ENCODE results near the gene PBRM1.

Gene PBRM1

GRCh38 chr3:52574056-52574965 is 111.4 kb downstream of the PBRM1 start:
- no peak for DNase-seq (ENCODE audit: low read depth)

DNA sequence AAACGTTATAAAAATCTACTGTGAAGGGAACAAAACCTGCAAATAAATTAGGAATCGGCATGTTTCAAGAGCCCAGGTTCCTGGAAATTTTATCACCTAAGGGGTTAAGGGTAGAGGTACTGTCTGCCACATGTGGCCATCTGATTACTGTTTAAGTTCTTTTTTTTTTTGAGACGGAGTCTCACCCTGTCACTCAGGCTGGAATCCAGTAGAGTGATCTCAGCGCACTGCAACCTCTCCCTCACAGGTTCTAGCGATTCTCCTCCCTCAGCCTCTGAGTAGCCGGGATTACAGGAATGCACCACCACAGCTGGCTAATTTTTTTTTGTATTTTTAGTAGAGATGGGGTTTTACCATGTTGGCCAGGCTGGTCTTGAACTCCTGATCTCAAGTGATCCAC is 113.5 kb downstream of the PBRM1 start:
- DNase-seq (ENCODE audit: low read depth) = no peak

DNA sequence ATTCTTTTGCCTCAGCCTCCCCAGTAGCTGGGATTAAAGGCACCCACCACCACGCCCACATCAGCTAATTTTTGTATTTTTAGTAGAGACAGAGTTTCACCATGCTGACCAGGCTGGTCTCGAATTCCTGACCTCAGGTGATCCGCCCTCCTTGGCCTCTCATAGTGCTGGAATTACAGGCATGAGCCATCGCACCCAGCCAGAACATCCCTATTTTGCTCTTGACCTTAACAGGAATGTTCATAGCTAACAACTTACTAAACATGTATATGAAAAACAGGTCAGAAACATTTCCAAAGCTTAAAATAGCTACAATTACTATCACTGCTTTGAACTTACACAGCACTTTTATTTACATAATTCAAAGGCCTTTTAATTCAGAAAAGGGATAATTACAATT is 115.6 kb downstream of the PBRM1 start:
- DNase-seq (ENCODE audit: low read depth) = no peak

- DNase-seq (ENCODE audit: low read depth) = no peak
These were observed 117.6 kb downstream of the PBRM1 start for GRCh38 chr3:52568069-52568468.

DNA sequence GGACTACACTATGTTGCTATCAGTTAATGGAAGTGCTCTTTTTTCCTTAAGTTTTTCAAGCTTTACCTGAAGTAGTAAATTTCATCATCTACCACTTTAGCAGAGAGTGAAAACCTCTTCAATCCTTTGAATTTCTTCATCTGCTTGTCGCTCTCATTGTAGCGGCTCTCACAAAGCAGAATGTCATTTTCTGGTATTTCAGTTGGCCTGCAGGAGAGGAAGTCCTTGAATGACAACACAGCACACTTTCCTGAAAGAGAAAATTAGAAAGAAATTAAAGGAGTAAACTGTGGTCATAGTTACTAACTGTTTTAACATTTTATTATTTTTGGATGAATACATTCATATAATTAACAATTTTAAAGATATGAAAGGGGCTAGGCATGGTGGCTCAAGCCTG is 121.7 kb downstream of the PBRM1 start:
- no peak for DNase-seq (ENCODE audit: low read depth)

GRCh38 chr3:52561028-52561747 is 124.5 kb downstream of the PBRM1 start:
- DNase-seq (ENCODE audit: low read depth) = no peak

- no peak for DNase-seq (ENCODE audit: low read depth)
These were observed 127.3 kb downstream of the PBRM1 start for GRCh38 chr3:52558436-52558835.

DNA sequence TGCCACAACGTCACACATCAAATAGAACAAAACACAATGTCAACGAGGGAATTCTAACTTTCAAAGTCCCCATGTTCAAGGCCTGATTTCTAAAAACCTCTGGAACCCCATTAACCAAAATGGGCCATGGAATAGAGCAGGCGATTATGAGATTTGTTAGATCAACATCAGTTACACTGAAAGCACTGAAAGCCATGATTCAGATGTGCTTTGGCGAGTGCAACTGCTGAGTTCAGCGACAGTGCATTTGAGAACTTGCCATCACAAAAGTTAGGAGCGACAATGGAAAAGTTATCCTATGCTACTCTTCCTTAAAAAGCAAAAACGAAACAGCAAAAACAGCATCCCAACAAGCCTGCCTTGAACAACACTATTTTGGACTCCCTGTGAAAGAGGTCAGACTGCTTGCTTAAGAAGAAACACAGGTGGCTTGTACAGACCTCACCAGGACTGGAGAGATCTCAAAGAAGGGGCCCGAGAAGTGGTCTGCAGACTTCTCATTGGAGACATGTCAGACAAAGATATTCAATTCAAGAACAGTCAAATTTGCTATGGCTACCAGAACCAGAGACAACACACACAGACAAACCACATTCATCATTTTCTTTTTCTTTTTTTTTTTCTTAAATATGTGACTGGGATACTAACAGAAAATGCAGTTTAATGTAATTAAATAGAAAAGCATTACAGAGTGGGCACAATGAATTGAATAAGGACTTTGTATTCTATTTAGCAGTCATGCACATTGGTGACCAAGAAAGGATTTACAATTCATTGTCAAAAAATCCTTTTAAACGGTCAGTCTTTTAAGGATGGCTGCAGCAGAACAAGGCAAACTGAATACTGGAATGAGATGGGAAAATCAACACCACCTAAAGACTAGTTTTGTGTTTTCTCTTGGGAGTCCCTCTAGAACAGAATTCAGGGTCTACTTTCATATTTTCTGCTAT is 128.4 kb downstream of the PBRM1 start:
- DNase-seq (ENCODE audit: low read depth) = no peak

DNA sequence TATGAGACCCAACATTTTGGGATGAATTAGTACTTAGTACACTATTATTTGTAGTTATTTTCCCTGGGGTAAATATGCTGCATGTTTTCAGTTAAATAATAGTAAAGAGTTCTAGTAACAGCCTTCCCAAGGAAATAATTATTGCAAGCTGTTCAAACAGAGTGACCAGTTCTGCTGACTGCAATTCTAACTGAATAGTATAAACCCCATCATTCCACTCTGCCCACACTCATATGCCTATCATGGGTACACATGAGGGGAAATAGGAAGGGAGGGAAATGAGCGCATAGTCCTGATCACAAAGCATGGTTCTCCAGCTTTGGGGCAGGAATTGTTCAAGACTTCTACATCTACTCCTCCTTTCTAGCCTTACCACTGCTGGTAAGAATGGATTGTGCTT is 130.7 kb downstream of the PBRM1 start:
- no peak for DNase-seq (ENCODE audit: low read depth)

DNA sequence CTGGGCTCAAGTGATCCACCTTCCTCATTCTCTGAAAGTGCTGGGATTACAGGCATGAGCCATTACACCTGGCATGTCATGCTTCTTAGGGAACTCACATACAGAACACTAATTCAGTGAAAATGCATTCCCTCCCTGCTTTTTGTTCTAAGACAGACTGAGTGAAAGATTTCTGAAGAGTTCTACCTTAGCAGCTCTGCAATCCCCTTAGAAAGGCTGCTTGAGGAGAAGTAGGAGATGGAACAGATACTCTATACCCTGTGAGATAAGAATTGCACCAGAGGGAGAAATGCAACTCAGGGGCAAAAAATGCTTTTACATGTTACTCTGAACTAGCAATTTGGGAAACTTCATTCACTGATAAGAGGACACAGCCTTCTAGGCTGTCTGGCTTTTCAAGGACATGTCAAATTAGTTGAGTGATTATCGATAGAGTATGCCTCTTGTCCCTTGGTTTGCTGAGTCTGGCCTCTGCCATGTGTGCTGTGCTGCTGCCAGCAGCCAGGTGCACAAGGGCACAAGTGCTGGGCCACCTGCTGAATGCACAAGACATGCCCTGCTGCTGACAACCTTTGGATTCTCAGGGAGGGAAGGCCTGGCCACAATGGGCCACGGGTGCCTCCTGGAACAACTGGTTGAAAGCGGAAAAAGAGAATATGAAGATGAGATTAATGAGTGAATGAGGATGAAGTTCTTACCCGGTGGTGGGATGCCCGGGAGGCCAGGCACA is 131.5 kb downstream of the PBRM1 start:
- DNase-seq (ENCODE audit: low read depth) = no peak

DNA sequence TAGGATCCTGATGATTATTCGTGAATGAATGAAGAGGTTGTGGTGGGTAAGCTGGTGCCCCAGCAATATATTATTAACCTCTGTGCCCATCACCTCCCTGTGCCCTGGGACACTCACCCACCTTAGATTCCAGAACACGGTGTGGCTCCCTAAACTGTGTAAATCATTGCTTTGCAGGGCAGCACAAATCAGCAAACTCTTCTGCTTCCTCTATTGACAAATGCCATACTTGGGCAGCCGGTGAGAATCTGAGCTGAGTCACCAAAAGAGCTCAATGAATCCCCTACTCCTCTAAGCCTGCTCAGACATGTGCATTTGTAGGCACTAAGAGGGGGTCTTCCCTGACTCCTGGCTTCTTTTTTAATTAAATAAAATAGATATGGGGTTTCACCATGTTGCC is 133.6 kb downstream of the PBRM1 start:
- DNase-seq (ENCODE audit: low read depth) = no peak

- no peak for DNase-seq (ENCODE audit: low read depth)
These were observed 134.6 kb downstream of the PBRM1 start for GRCh38 chr3:52551118-52551517.

DNA sequence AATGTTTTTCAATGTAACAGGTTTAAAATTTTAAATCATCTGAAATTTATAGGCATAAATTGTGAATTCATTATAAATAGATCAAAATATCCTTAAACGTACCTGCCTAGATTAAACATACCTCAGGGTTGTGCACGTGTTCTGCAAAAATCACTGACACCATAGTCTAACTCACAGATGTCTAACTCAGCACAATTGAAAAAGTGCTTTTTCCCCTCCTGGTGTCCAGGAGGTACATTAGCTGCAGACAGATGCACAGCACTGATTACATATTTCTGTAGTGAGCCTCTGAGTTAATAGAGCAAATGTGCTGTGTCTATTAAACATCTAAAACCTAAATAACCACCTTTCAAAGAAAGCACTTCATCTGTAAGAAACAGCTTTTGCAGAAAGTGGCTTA is 138.6 kb downstream of the PBRM1 start:
- no peak for DNase-seq (ENCODE audit: low read depth)

GRCh38 chr3:52546111-52546901 is 139.4 kb downstream of the PBRM1 start:
- no peak for DNase-seq (ENCODE audit: low read depth)

DNA sequence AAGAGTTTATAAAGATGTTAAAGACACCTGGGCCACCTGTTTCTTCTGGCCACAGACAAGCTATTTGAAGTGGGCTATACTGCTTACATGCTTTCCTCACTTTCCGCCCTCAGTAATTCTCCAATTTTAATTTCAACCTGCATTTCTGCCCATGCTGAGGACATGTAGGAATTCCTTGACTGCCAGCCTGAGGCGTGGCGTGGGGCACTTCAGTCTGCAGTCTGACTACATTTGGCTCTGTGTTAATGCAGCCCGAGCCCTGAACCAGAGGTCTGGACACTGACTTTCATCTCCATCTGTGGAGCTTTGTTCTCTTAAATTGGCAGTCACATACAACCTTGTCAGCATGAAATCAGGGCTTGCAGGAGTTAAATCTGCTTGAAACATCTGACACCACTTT is 140.8 kb downstream of the PBRM1 start:
- DNase-seq (ENCODE audit: low read depth) = no peak

DNA sequence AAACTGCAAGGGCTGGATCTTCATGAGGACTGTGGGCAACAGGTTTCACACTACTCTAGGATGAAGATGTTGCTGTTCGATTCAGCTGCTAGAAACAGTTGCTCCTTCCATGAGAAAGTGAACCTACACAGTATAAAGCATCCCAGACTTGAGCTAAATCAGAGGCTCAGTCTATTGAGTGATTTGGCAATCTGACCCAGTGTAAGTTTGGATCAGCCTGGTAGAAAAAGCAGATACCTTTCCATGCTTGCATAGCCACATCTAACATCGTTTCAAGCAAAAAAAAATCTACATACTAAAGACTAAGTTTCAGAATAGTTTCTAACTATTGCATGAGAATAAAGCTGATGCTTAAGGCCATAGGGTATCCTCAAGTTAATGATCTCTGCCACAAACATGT is 144.7 kb downstream of the PBRM1 start:
- no peak for DNase-seq (ENCODE audit: low read depth)

- DNase-seq (ENCODE audit: low read depth) = no peak
These were observed 146.6 kb downstream of the PBRM1 start for GRCh38 chr3:52539010-52539653.

DNA sequence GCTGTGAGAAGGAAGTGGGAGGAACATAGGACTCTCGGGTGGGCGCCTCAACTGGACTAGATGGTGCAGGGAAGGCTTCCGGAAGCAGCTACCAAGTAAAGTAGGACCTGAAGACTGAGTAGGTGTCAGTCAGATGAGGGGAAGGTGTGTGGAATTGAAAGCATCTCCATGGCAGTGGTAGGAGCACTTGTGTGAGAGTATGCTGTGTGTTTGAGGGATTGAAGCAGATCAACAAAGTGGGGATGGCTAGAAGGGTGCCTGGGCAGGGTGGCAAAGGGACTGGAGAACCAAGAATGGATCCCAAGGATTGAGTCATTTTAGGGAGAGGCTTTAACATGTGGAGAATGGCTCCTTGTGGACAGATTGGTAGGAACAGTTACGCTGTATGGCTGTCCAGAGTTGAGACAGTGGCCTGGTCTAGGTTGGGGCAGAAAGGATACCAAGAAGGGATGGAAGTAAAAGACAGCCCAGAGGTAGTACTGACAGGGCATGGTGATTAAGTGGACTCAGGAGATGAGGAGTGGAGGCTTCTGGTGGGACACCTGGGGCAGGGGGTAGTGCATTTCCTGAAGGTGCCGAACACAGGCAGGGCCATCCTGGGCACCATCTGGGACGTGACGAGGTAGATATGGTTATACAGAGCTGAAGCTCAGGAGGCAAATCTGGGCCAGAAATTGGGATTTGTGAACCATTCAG is 147.8 kb downstream of the PBRM1 start:
- DNase-seq (ENCODE audit: low read depth) = no peak

- no peak for DNase-seq (ENCODE audit: low read depth)
These were observed 148.5 kb downstream of the PBRM1 start for GRCh38 chr3:52537165-52537620.

All from HS-27A (cell line).